GM12892 (cell line): ENCODE data around the gene GHR.

Experiments
- POLR2A ChIP-seq: IDR thresholded peaks from 2 replicates; pipeline ENCODE4 v1.6.1; 2011; ENCODE audit warnings: low read depth, low read length, control low read depth
- POLR2AphosphoS5 ChIP-seq: IDR thresholded peaks from 2 replicates; pipeline ENCODE4 v1.6.1; 2011; ENCODE audit warnings: low read depth, low read length, control low read depth
- TAF1 ChIP-seq: IDR thresholded peaks from 2 replicates; pipeline ENCODE4 v1.6.1; 2011; ENCODE audit warnings: low read depth, mild to moderate bottlenecking, control low read depth, low read length, borderline replicate concordance

- no peak for TF ChIP-seq POLR2AphosphoS5
- TF ChIP-seq POLR2A: no peak
- TF ChIP-seq TAF1: no peak
Observed at GRCh38 chr5:42397267-42397666, 26.0 kb upstream of the GHR start.
